Measurements from ENCODE around the gene MOSPD3. TPM values are rescaled to one million over a fixed set of nuclear protein-coding genes. Genes with fewer than 3 reads are reported as not detected.
A peak's percentile ranks its signal among the peaks of the same experiment; 100 is the strongest.

Gene MOSPD3
- total and polyA plus RNA-seq, 2 of the 8 experiments (the other 6 are each of a cell fraction or from before 2014, with no cell fraction given), result 20.7 to 21.4 TPM

GRCh38 chr7:100582650-100583049 lies 29.7 kb upstream of the MOSPD3 start:
- Histone ChIP-seq H3K27ac (ENCODE audit: low read depth, low read length) (no peak overlapping the region), H4K20me1 (replicated peaks in 1 of 2; ENCODE audit: control insufficient read depth in 1 of 2, insufficient read depth in 2 of 2, low read length in 2 of 2) (peaks cover 2 to 14% of the 10 kb centered on the region in 2 experiments), H3K79me1 (ENCODE audit: low read depth, low read length) (peaks cover 5% of the 10 kb centered on the region), H3K18ac (ENCODE audit: extremely low read depth, low read length) (no peak overlapping the region), H3K56ac (replicated peaks; ENCODE audit: insufficient read length, low read depth, low read length) (no peak overlapping the region), H2AK5ac (ENCODE audit: low read depth, low read length) (no peak overlapping the region), H3K27me3 (replicated peaks in 1 of 4; ENCODE audit: control insufficient read depth in 3 of 4, extremely low read depth in 1 of 4, insufficient read depth in 3 of 4, low read length in 3 of 4) (peaks cover 0 to 2% (median 0%) of the 10 kb centered on the region in 4 experiments; a peak in 1 of 7 replicates), H4K5ac (ENCODE audit: insufficient read length, low read depth, low read length) (no peak overlapping the region), H3K79me2 (ENCODE audit: control insufficient read depth in 1 of 2, insufficient read depth in 2 of 2, low read length in 2 of 2) (peaks cover 0 to 11% of the 10 kb centered on the region in 2 experiments; a peak in 1 of 4 replicates), H2BK120ac (replicated peaks; ENCODE audit: low read depth, low read length) (no peak overlapping the region), H4K8ac (ENCODE audit: extremely low read depth, insufficient read depth, low read length) (no peak overlapping the region), H3K9me3 (ENCODE audit: insufficient read depth in 2 of 2, low read depth in 1 of 2, low read length in 1 of 2) (no peaks in the 10 kb centered on the region), H3K4me2 (ENCODE audit: insufficient read depth in 1 of 2, low read depth in 2 of 2, low read length in 2 of 2) (no peak overlapping the region; a peak in 1 of 4 replicates), H3K23me2 (ENCODE audit: low read depth, low read length) (peaks cover 17% of the 10 kb centered on the region), H2BK12ac (ENCODE audit: low read depth, low read length) (no peak overlapping the region), H3K4me3 (ENCODE audit: extremely low read depth in 1 of 4, insufficient read depth in 2 of 4, low read depth in 3 of 4, low read length in 4 of 4) (no peak overlapping the region), H2BK20ac (ENCODE audit: low read length) (no peak overlapping the region), H3K36me3 (ENCODE audit: control insufficient read depth in 2 of 4, insufficient read depth in 4 of 4, low read length in 3 of 4) (peaks cover 15 to 29% (median 23%) of the 10 kb centered on the region in 4 experiments), H2AFZ (ENCODE audit: low read length) (no peak overlapping the region), H3K4me1 (replicated peaks in 1 of 4; ENCODE audit: control insufficient read depth in 3 of 4, insufficient read depth in 4 of 4, low read length in 3 of 4) (peaks cover 0 to 22% (median 13%) of the 10 kb centered on the region in 4 experiments; a peak in 6 of 7 replicates), H4K91ac (replicated peaks; ENCODE audit: insufficient read length, low read length) (no peak overlapping the region), H3K9ac (replicated peaks in 1 of 4; ENCODE audit: extremely low read depth in 1 of 4, low read depth in 3 of 4, low read length in 3 of 4) (0 out of 7 replicates have a peak overlapping the region, but pooled peaks of 1 of the 4 experiments have one; percentile 19), H2BK5ac (ENCODE audit: low read depth, low read length) (no peak overlapping the region), H3K4ac (replicated peaks; ENCODE audit: insufficient read length, low read depth, low read length) (no peak overlapping the region), H3K14ac (ENCODE audit: insufficient read length) (no peak overlapping the region), H2BK15ac (ENCODE audit: low read length) (no peak overlapping the region), H3K23ac (ENCODE audit: insufficient read length) (no peak overlapping the region)
- ChIA-PET POLR2A (ENCODE audit: partially characterized antibody) (interaction anchor here (1.0 to 10.0 kb wide), 6 partner anchors 10 to 94 kb away, joined by 3 to 172 read pairs (median 4); partner anchors contain the start of genes PCOLCE and SAP25), CTCF (ENCODE audit: partially characterized antibody) (interaction anchor here (2.4 to 11.4 kb wide), 4 partner anchors 10 to 114 kb away, joined by 7 to 171 read pairs (median 32); partner anchors contain the start of gene SAP25)
- FAIRE-seq (no peak), DNase-seq (ENCODE audit: low read depth in 1 of 2, low spot score in 2 of 2) (no peak)
- 88% methylated on average over 11 of the region's 11 CpGs; no CpG with 5 or more reads in 1 of the 2 experiments for WGBS, 2 experiments (ENCODE audit: extremely low coverage in 1 of 2, insufficient coverage in 1 of 2, insufficient read length in 1 of 2, insufficient replicate concordance in 2 of 2, low coverage in 1 of 2, low lambda C conversion rate in 2 of 2, missing lambda C conversion rate in 1 of 2)
- TF ChIP-seq CBX5 (IDR thresholded peaks at IDR 0.05; ENCODE audit: low read depth, low read length), result no peak
